CD4-positive, alpha-beta T cell treated with Interleukin-4 for 4 hours (primary cell): ENCODE data around the gene PDE1C.
"Not testable (repeated sequence)": the region's sequence is repeated elsewhere in the genome, so short reads cannot be mapped to it uniquely, and the experiment has no call there.

ENCODE experiments used
- DNase-seq: peaks from one replicate; pipeline ENCODE4 v3.0.0-alpha.2; 2020

Gene PDE1C

DNA sequence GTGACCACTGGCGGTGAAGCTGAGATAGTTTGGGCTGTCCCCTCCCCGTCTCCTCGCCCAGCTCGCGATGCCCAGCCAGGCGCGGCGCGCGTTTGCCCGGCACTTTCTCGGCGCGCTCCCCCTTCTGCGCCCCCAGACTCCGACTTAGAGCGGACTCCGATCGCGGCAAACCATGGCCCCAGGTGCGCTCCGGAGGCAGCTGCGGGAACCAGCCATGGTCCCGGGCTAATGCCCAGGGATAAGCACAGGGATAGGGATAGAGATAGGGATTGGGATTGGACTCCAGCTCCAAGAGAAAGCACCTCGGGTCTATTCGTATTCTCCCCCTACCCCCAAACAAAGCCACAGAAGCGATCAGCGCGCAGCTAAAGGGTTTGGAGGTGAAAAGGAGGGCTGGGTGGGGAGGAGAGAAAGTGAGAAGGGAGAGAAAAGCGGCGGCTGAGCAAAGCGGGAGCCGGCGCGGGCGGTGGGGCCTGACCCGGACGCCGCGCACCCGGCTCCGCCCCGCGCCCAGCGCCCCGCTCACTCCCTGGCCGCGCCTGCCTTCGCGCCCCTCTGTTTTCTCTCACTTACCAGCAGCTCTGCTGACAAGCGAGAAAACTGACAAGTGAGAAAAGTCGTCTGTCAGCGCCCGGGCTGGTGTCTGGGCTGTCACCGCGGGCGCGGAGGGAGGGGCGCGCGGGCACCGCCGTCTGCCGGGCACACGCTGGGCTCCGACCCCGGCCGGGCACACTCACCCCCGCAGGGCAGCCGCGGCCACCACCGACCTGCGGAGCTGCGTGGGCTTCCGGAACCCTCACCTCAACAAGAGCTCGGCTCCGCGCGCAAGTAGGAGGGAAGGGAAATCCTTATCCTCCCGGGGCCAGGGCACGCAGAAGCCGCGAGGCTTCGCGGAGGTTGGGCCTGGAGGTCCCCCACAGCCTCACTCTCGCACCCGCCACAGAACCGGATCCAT, at the start of gene PDE1C:
TSS of gene PDE1C (minus strand) at position 2 of the 955 bp plus-strand sequence.
- DNase-seq: no peak

GRCh38 chr7:32119790-32120196, 49.6 kb upstream of the PDE1C start:
- no peak for DNase-seq

GRCh38 chr7:32117837-32118236, 47.6 kb upstream of the PDE1C start:
- no peak for DNase-seq

DNA sequence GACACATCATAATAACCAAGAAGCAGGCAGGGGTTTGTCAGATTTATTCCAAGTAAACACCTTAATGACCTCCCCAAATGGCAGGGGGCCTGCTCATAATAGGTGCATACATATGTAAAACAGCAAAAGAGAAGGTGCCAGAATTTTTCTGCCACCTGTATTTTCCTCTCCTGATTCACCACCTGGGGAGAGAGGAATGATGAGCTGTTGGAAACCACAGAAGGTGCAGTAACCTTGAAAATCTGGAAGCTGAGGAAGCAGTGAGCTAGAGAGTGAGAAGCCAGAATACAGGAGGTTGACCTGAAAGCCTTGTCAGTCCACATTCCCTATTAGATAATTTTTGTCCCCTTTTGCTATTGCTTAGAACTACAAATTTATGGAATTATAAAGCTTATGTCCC, 46.2 kb upstream of the PDE1C start:
- DNase-seq: no peak

DNA sequence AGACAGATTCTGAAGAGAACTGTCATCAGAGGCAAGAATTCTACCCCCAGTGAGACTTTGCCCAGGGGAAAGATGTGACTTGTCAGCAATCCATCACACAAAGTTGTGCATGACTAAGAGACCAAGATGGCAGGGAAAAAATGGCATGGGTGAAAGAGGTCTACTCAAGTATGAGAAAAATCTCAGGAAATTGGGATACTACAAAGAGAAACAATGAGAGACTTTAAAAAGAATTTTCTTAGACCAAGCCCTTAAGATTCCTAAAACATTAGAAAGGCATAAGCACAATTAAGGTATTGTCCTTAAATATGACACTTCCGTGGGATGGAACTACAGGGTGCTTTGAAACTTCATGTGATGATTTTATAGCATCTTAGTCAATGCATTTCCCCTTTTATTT, 45.6 kb upstream of the PDE1C start:
- DNase-seq: no peak

- DNase-seq: no peak
These were observed 38.4 kb upstream of the PDE1C start for GRCh38 chr7:32108651-32109050.

- no peak for DNase-seq
These were observed 34.6 kb upstream of the PDE1C start for GRCh38 chr7:32104766-32105165.

- no peak for DNase-seq
These were observed 33.2 kb upstream of the PDE1C start for GRCh38 chr7:32103361-32103760.

DNA sequence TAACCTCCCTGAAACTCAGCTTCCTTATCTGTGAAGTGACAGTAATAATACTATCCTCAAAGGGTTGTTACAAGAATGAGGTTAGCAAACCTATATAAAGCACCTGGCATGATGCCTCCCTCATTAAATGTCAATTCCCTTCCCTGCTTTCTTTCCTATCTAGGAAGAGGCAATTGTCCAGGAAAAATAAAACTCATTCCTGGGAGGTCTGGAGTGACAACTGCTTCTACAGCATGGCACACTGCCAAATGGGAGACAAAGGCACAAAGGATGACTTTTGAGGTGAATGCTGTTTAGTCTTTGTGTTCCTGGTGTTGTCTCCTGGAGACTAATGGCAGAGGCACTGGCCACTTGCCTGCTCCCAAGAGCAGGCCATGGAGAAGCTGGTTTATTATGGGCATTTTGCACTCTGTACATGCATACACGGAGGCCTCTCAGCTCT, 32.2 kb upstream of the PDE1C start:
- no peak for DNase-seq

GRCh38 chr7:32100407-32100907, 30.2 kb upstream of the PDE1C start:
- no peak for DNase-seq

GRCh38 chr7:32094516-32094915, 24.3 kb upstream of the PDE1C start:
- DNase-seq: no peak

GRCh38 chr7:32093415-32094408, 23.5 kb upstream of the PDE1C start:
- no peak for DNase-seq

DNA sequence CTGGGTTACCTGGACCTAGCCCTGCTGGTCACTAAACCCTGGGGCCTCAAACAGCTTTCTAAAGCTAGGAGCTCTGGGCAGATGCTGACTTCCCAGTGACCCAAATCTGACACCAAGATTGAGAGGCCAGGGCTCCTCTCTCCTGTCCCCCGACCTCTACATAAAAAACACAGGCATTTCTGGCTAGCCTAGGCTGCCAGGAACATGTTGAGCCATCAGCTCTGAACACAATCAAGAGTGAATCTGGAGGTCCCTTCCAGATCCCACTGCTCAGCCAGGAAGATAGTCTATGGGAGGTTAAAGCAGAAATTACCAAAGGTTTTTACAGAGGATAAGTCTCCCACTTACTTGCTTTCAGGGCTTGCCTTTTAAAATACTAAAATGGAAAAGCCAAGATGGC, 22.1 kb upstream of the PDE1C start:
- DNase-seq: no peak

DNA sequence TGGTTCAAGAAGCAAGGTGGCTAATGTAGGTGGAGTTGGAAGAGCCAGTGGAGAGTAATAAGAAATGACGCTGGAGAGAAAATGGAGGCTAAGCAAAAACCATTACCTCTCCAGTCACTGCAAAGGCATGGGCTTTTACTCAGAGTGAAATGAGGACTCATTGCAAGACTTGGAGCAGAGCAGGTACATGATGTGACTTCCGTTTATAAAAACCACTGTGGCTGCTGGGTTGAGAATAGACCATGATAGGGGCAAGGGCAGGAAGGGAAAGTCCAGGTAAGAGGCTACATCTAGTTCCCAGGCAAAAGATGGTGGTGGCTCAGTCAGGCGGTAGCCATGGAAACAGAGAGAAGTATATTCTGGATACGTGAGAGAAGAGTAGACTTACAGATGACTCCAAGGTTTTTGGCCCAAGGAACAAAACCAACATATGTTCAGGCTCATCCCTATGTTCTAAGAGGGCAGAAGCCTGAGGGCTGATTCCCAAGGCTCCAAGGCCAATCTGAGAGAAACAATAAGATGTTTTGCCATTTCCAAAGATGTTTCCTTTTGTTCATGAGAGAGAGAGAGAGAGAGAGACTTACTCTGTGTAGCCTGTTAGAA, 21.5 kb upstream of the PDE1C start:
- DNase-seq: no peak

DNA sequence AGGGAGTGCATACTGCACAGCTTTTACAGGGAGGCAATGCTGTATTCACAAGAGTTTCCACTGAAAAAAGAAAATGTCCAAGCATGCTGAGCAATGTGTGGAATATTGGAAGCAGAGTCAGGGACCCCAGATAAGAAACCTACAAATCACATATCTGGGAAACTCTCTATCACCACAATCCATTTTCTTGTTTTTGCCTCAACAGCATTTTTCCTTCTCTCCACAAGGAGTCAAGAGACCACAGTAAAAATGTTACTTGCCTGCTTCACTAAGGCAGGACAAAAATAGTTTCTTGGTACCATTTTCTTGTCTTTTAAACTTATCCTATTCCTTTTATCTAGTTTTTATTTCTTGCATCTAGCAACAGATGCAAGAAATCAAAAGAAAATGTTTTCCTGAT, 19.5 kb upstream of the PDE1C start:
- no peak for DNase-seq

- no peak for DNase-seq
These were observed 19.0 kb upstream of the PDE1C start for GRCh38 chr7:32089256-32089655.

DNA sequence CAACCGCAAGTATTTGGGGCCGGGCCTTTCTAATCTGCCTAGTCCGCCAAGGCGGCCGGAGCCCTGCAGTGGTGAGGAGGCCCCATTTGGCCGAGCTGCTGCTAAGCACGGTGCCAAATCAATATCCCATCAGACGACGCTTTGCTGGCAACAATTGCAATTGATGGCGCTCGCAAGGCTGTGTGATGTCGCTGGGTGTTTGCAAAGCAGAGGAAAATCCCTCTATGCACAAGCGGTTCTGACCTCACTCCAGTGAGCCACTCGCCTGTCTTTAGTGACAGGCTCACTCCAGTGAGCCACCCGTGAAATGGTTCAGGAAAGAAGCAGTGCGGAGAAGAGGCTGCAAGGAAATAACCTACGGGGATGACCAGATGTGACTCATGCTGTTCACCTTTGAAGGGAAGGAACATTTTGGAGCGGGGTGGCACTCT, 18.3 kb upstream of the PDE1C start:
- no peak for DNase-seq

- no peak for DNase-seq
These were observed 9.3 kb upstream of the PDE1C start for GRCh38 chr7:32079510-32079909.

DNA sequence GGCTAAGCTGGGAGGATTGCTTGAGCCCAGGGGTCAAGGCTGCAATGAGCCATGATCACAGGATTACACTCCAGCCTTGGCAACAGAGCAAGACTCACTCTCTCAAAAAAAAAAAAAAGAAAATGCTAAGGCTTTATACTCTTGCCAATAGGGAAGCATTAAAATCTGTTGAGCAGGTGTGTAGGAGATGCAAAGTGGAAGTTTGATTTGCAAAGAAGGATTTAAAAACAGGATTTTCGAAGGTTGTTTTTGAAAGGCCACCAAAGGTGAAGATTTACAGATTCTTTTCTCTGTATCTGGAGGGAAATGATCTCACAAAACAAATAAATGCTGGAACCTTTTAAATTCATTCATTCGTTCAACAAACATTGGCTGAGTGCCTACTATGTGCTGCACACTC, 8.6 kb upstream of the PDE1C start:
- no peak for DNase-seq

DNA sequence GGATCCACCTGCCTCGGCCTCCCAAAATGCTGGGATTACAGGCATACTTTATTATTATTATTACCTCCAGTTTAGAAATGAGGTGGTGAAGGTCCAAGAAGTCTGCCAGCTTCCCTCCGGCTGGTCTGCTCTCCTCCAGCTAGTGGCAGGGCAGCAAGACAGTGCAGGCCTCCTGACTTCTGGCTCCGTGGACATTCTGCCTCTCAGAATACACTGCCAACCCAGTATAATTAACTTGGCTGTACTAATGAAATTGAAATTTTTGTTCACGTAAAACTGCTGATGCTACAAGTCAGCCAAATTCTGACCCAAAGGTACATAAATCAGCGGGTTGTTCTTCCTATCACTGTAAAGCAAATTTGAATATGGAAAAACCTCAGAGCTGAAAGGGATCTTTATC, 7.6 kb upstream of the PDE1C start:
- no peak for DNase-seq

GRCh38 chr7:32076802-32077201, 6.6 kb upstream of the PDE1C start:
- DNase-seq: not testable (repeated sequence)

DNA sequence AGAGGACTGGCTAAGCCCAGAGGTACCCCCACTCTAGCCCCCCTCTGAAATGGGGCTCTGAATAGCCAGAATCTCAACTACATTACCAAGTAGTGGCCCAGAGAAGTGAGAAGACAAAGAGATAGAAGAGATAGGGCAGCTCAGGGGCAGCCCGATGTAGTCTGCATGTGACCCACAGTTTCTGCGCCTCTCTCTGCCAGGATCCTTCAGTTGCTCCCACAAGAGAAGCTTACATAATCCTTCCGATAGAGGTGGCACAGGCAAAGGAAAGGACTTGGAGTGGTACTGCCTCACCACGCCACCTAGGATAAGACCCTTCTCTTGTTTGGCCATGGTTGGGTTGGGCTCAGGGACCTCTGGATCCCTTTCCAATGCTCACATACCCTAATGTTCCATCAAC, 5.4 kb upstream of the PDE1C start:
- DNase-seq: no peak
